Esophagus squamous epithelium (tissue), 4 donors: ENCODE measurements around the gene PCDHGC4.

Experiments
- POLR2A ChIP-seq, 4 donors: fragments of 450-650 bp; IDR thresholded peaks; one replicate each; pipeline ENCODE4 v1.6.1; 2017; ENCODE audit warnings: antibody characterized with exemption in 4 of 4, mild to moderate bottlenecking in 4 of 4, moderate library complexity in 3 of 4
- TF ChIP-seq, protein P1 (sequence below), 6 experiments: fragments of 450-650 bp in 4 of 6; fragments of 200-600 bp in 2 of 6; sonication (generic) in 2 of 6; IDR thresholded peaks; one replicate each; pipeline ENCODE4 v1.5.1; 2016 to 2019; ENCODE audit warnings: antibody characterized with exemption in 6 of 6, mild to moderate bottlenecking in 4 of 6, moderate library complexity in 4 of 6

- TF ChIP-seq POLR2A (IDR thresholded peaks at IDR 0.05) = no peak
- TF ChIP-seq, protein P1, sequence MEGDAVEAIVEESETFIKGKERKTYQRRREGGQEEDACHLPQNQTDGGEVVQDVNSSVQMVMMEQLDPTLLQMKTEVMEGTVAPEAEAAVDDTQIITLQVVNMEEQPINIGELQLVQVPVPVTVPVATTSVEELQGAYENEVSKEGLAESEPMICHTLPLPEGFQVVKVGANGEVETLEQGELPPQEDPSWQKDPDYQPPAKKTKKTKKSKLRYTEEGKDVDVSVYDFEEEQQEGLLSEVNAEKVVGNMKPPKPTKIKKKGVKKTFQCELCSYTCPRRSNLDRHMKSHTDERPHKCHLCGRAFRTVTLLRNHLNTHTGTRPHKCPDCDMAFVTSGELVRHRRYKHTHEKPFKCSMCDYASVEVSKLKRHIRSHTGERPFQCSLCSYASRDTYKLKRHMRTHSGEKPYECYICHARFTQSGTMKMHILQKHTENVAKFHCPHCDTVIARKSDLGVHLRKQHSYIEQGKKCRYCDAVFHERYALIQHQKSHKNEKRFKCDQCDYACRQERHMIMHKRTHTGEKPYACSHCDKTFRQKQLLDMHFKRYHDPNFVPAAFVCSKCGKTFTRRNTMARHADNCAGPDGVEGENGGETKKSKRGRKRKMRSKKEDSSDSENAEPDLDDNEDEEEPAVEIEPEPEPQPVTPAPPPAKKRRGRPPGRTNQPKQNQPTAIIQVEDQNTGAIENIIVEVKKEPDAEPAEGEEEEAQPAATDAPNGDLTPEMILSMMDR (IDR thresholded peaks at IDR 0.05) = peak in 4 of 6 experiments; percentile 29 to 64 (median 36)
Observed at GRCh38 chr5:141478321-141478945, 6.4 kb upstream of the PCDHGC4 start.
